NOMO-1 treated with dmso at 0.1 percent for 144 hours (cell line): ENCODE data around the gene EXOSC1.
"Not testable (repeated sequence)": the region's sequence is repeated elsewhere in the genome, so short reads cannot be mapped to it uniquely, and the experiment has no call there.

Experiments
- DNase-seq: peaks from one replicate; lab custom pipeline; 2025; ENCODE audit not compliant: unreplicated experiment; lab: John Stamatoyannopoulos, UW

The EXOSC1 gene

DNA sequence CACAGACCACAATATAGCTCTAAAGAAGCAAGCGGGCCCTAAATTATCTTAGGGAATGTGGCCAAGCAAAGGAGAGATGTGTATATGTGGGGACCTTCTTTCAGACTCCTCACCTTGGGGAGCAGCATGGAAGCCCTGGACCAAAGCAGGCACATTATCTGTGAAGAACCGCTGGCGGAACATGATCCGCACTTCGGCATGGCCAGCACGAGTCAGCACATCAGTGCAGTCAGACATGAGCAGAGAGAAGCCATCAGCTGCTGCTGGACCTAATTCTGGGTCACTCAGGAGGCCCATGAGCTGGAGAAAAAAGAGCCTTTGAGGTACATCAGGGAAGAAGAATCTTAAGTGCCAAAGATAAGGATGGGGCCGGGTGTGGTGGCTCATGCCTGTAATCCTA, 14.1 kb upstream of the EXOSC1 start:
- no peak for DNase-seq

DNA sequence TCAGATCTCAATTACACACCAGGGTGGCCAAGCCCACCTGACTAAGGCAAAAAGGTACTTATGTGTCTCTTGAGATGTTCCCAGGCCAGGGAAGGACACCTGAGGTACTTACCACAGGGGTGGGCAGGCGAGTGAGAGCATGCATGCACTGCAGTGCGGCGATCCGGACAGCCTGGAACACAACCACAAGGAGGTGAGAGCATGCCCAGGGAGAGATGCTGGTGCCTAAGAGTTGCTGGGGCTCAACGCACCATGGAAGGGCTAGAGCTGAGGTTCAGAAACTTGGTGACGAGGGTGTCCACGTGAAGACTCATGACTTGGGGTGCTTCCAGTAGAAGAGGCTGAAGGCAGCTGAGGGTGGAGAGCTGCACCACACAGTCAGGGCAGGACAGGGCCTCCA, 13.3 kb upstream of the EXOSC1 start:
- DNase-seq: no peak

- no peak for DNase-seq
Observed at GRCh38 chr10:97456686-97457065, 10.9 kb upstream of the EXOSC1 start.

DNA sequence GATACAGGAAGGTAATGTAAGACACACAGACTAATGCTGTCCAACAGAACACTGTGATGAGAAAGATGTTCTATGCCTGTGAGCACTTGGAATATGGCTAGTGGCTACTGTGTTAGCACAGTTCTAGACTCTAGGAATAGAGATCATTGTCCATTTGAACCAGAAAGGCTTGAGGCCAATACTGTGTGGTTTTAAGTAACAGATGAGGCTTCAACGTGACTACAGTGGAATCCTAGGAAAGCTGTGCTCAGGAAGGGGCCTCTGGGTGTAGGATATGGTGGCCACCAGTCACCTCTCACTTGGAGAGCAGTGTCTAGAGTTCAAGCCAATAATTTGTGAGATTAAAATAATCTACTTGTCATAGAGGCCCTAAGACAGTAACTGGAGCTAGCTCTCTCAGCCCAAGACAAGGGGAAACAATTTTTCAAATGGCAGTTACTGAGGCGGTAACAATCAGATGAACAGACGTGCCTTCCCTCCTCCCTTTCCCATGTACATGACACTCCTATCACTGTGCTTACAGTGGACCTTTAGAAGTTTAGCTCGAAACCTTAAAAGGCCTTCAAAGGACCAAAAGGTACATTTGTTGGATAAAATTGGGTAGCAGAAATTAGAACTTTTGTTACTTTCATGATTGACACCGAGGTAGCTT, 10.4 kb upstream of the EXOSC1 start:
- no peak for DNase-seq

GRCh38 chr10:97454330-97455036, 8.7 kb upstream of the EXOSC1 start:
- DNase-seq: no peak

- DNase-seq: no peak
Observed at GRCh38 chr10:97452352-97452751, 6.5 kb upstream of the EXOSC1 start.

GRCh38 chr10:97451605-97452004, 5.8 kb upstream of the EXOSC1 start:
- no peak for DNase-seq

DNA sequence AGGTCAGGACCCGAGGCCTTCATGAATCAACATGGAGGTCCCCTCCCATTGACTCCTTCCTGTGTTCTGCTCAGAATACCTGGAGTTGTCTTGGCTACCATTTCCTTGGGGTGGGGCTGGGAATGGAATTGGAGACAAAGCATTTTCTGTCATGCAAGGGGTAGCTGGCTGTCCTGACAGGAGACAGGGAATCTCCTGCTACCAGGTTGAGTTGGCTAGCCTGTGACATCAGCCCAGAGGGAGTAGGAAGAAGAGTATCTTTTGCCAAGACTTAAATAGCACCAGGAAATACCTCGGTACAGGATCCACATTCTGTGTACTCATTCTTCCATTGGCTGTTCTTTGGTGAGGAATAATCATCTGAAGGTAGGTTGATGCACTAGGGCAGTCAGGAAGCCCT, 5.0 kb upstream of the EXOSC1 start:
- DNase-seq: no peak

DNA sequence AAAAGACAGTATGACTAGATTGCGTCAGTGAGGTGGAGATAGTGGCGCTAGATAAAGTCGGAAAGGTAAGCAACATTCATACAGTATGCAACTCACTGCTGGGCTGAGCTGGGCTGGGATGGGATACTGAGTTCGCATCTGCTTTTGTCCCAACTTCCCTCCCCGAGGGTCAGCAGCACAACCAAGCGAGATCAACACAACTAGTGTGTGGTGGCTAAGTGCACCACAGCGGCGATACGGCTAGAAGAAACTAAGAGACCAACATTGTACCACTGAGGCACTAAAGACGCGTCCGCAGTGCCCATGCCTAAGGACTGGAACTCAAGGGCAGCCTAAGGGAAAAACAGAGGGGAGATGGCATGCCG, 467 bp downstream of the EXOSC1 start:
- DNase-seq: no peak

GRCh38 chr10:97444212-97444611, 1.6 kb downstream of the EXOSC1 start:
- DNase-seq: no peak

- DNase-seq: no peak
Observed at GRCh38 chr10:97442277-97442676, 3.5 kb downstream of the EXOSC1 start.

GRCh38 chr10:97435211-97435610, 10.6 kb downstream of the EXOSC1 start:
- DNase-seq: no peak

GRCh38 chr10:97434557-97434956, 11.2 kb downstream of the EXOSC1 start:
- no peak for DNase-seq

GRCh38 chr10:97434055-97434454, 11.8 kb downstream of the EXOSC1 start:
- no peak for DNase-seq

DNA sequence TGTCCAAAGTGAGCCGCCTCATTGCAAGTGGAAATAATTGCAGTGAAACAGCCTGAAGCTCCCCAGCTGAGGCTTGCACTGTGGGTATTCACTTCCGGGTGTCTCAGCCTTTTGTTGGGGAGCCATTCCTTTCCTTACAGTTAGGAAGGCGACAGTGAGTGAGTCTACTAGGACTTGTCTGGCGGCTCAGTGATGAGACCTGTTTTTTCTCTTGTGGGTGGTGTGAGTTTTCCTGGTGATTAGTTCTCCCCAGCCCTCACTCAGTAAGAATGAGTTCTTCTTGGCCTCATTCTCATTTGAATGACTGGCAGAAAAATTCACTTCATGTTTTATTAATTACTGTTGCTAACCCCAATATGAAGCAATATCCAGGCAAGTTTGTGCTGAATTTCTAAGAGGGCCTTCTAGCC, 17.2 kb downstream of the EXOSC1 start:
- DNase-seq: no peak

DNA sequence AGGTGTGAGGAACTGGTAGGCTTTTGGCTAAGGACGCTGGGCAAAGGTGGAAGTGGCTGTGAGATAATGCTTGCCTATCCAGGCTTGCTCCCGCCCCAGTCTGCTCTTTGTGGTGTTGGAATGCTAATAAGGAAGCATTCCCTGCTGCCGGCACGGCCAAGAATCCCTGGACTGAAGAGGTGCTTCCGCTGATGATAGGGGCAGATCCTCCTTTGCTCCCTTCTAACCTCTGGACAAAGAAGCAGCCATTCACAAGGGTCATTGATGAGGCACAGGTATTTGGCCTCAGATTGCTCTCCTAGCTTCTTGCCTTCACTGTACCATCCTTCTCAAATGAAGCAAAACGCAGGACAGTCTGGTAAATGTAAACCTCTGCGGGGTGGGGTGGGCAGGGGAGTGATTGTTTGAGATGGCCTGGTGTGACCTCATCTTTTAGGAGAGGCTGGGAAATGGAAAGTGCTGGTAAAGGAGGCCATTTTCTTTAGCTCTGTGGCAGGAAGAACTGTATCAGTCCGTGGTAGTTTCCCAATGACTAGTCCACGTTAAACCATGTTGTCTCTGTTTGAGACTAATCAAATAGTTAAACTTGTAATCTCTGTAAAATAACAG, 18.1 kb downstream of the EXOSC1 start:
- DNase-seq: no peak

DNA sequence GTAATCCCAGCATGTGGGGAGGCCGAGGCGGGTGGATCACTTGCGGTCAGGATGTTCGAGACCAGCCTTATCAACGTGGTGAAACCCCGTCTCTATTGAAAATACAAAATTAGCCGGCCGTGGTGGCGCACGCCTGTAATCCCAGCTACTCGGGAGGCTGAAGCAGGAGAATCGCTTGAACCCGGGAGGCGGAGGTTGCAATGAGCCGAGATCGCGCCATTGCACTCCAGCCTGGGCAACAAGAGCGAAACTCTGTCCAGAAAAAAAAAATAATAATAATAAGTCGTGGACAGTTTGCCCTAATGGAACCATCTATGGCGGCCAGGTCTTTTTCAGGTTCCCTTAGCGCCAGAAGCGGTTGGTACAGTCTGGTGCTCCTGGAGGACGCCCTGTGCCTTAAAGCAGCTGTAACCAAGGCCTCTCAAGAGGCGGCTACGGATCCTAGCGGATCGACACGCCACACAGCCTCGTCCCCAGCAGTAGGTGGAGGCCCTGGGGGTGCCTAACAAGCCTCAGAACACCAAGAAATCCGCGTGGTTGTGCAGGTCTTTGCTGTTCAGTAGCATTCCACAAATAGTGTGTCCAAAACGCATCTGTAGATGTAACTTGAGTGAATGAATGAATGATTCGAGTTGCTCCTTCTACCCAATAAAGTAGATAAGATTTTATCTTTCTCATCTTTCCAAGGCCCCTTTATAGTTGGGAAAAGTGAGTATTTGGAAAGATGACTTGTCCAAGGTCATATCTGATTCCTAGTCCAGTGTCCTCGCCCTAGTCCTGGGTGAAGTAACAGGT, 18.8 kb downstream of the EXOSC1 start:
- no peak for DNase-seq

- DNase-seq: peak; percentile 97
Observed at GRCh38 chr10:97425964-97426775, 19.6 kb downstream of the EXOSC1 start, which contains the start of gene PGAM1. TSS of gene PGAM1 (plus strand) at chr10:97426191. CDS start at chr10:97426308, 117 bp downstream.

DNA sequence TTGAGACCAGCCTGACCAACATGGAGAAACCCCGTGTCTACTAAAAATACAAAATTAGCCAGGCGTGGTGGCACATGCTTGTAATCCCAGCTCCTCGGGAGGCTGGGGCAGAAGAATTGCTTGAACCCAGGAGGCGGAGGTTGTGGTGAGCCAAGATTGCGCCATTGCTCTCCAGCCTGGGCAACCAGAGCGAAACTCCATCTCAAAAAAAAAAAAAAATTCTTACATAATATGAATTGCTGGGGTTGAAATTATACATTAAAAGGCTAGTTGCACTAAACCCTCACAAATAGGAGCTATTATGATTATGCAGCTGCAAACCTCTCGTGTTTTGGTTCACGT, 22.1 kb downstream of the EXOSC1 start:
- not testable (repeated sequence) for DNase-seq

DNA sequence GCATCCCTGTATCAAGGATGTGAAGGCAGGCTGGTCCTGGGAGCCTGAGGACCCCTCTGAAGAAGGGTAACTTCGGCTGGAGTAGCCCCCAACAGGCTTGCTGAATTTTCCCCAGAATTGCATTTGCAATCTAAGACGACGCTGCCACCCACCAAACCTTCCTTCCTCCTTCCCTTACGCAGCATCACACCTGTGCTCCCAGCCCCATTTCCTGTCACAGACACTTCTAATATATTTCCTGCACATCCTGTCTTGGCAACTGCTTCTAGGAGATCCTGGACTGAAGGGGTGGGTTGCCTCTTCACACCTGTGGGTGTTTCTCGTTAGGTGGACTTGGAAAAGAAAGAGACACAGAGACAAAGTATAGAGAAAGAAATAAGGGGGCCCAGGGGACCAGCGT, 29.2 kb downstream of the EXOSC1 start:
- no peak for DNase-seq

GRCh38 chr10:97412891-97413304, 32.9 kb downstream of the EXOSC1 start:
- no peak for DNase-seq
